ENCODE results near the gene BACH2. TPM values are rescaled to one million over a fixed set of nuclear protein-coding genes. Genes with fewer than 3 reads are reported as not detected.

The BACH2 gene
- polyA plus RNA-seq, 1 donor from 2014 or later: 45.5 TPM

GRCh38 chr6:90266905-90267621 is 29.6 kb downstream of the BACH2 start:
- no peaks in the 10 kb centered on the region for H4K20me1 ChIP-seq (ENCODE audit: insufficient read depth)
- H2AFZ ChIP-seq (ENCODE audit: low read depth, low read length): no peak overlapping the region
- H3F3A ChIP-seq (ENCODE audit: insufficient read depth, low read length, poor library complexity, severe bottlenecking): no peaks in the 10 kb centered on the region
- no peak overlapping the region for H3K27ac ChIP-seq (ENCODE audit: low read length)
- peaks cover 44% of the 10 kb centered on the region for H3K79me2 ChIP-seq (replicated peaks; ENCODE audit: insufficient read depth, low read length)
- no peak overlapping the region for H3K9ac ChIP-seq (ENCODE audit: low read length)
- no peak overlapping the region for H3K4me3 ChIP-seq (ENCODE audit: low read length)
- TF ChIP-seq REST (IDR thresholded peaks at IDR 0.05; ENCODE audit: borderline replicate concordance) (no peak), RAD21 (conservative IDR thresholded peaks at IDR 0.05) (no peak), CTCF (IDR thresholded peaks at IDR 0.05; ENCODE audit: poor library complexity, severe bottlenecking) (no peak), TAF1 (IDR thresholded peaks at IDR 0.05; ENCODE audit: low read depth) (no peak), POLR2AphosphoS5 (IDR thresholded peaks at IDR 0.05) (no peak), EZH2 (IDR thresholded peaks at IDR 0.05; ENCODE audit: borderline replicate concordance, insufficient read depth, low read length, poor library complexity, severe bottlenecking) (no peak), MXI1 (conservative IDR thresholded peaks at IDR 0.05; ENCODE audit: poor library complexity, severe bottlenecking) (no peak), SMC3 (conservative IDR thresholded peaks at IDR 0.05; ENCODE audit: poor library complexity) (no peak)
- H3K9me3 ChIP-seq (ENCODE audit: low read length): no peaks in the 10 kb centered on the region
- no peaks in the 10 kb centered on the region for H3K27me3 ChIP-seq (ENCODE audit: insufficient read depth, low read depth, low read length)
- H3K9me2 ChIP-seq (ENCODE audit: insufficient read depth, low read length): no peaks in the 10 kb centered on the region
- H3K36me3 ChIP-seq (ENCODE audit: insufficient read depth, low read length): peaks cover 32% of the 10 kb centered on the region
- H3K4me2 ChIP-seq (ENCODE audit: low read length): no peak overlapping the region

- H2AFZ ChIP-seq (ENCODE audit: low read depth, low read length): no peak overlapping the region
- no peak for TF ChIP-seq MXI1 (conservative IDR thresholded peaks at IDR 0.05; ENCODE audit: poor library complexity, severe bottlenecking)
- TF ChIP-seq EP300 (conservative IDR thresholded peaks at IDR 0.05; ENCODE audit: poor library complexity, severe bottlenecking): no peak
- TF ChIP-seq TAF1 (IDR thresholded peaks at IDR 0.05; ENCODE audit: low read depth): no peak
- TF ChIP-seq POLR2AphosphoS5 (IDR thresholded peaks at IDR 0.05): no peak
- no peak for TF ChIP-seq CTCF (IDR thresholded peaks at IDR 0.05; ENCODE audit: poor library complexity, severe bottlenecking)
- TF ChIP-seq REST (IDR thresholded peaks at IDR 0.05; ENCODE audit: borderline replicate concordance): no peak
- no peak for TF ChIP-seq SMC3 (conservative IDR thresholded peaks at IDR 0.05; ENCODE audit: poor library complexity)
- no peak for TF ChIP-seq EZH2 (IDR thresholded peaks at IDR 0.05; ENCODE audit: borderline replicate concordance, insufficient read depth, low read length, poor library complexity, severe bottlenecking)
- no peak for TF ChIP-seq RAD21 (conservative IDR thresholded peaks at IDR 0.05)
- H3K9me2 ChIP-seq (ENCODE audit: insufficient read depth, low read length): no peaks in the 10 kb centered on the region
- no peaks in the 10 kb centered on the region for H3K9me3 ChIP-seq (ENCODE audit: low read length)
- no peaks in the 10 kb centered on the region for H4K20me1 ChIP-seq (ENCODE audit: insufficient read depth)
- peaks cover 41% of the 10 kb centered on the region for H3K79me2 ChIP-seq (replicated peaks; ENCODE audit: insufficient read depth, low read length)
- H3F3A ChIP-seq (ENCODE audit: insufficient read depth, low read length, poor library complexity, severe bottlenecking): no peaks in the 10 kb centered on the region
- peaks cover 27% of the 10 kb centered on the region for H3K36me3 ChIP-seq (ENCODE audit: insufficient read depth, low read length)
- H3K4me2 ChIP-seq (ENCODE audit: low read length): no peak overlapping the region
- H3K9ac ChIP-seq (ENCODE audit: low read length): no peak overlapping the region
- no peak overlapping the region for H3K27ac ChIP-seq (ENCODE audit: low read length)
- no peaks in the 10 kb centered on the region for H3K27me3 ChIP-seq (ENCODE audit: insufficient read depth, low read depth, low read length)
- H3K4me3 ChIP-seq (ENCODE audit: low read length): no peak overlapping the region
These were observed 32.1 kb downstream of the BACH2 start for GRCh38 chr6:90264561-90264960.
